Adipose tissue (tissue), 3 donors: Measurements from ENCODE around the gene WDR45B. TPM values are rescaled to one million over a fixed set of nuclear protein-coding genes. Genes with fewer than 3 reads are reported as not detected.

ENCODE experiments used
- H3K27ac ChIP-seq: one replicate; pipeline ENCODE4 v1.5.1; 2013; ENCODE audit warnings: low read depth, low read length
- WGBS, 3 donors: extraction: QIAGEN DNeasy Blood & Tissue Kit; methylation state at CpG; one replicate each; pipeline ENCODE4 v1.1.7; 2013; 5-methylcytosine and 5-hydroxymethylcytosine counted together
- polyA plus RNA-seq, 3 donors: library from polyadenylated mRNA; stranded (reverse); fragments of 200-250 nt; gene quantifications; one replicate each; pipeline ENCODE4 v1.2.3, GENCODE V29; 2013
- donor health status: healthy with polysubstance abuse.
- donor health status: Bipolar disorder and iron deficiency.
- donor health status: healthy.

WDR45B gene
- polyA plus RNA-seq, 3 donors, result 53.3 to 71.9 (median 65.0) TPM

- WGBS, 3 donors, result 92 to 94% (median 94%) methylated on average over 14 of the region's 14 CpGs
- H3K27ac ChIP-seq, result no peak overlapping the region
These were observed 6.2 kb downstream of the WDR45B start for GRCh38 chr17:82642022-82642421.

- 69 to 92% (median 84%) methylated on average over 5 of the region's 5 CpGs for WGBS, 3 donors
- H3K27ac ChIP-seq, result no peak overlapping the region
These were observed 8.2 kb downstream of the WDR45B start for GRCh38 chr17:82640036-82640435.

DNA sequence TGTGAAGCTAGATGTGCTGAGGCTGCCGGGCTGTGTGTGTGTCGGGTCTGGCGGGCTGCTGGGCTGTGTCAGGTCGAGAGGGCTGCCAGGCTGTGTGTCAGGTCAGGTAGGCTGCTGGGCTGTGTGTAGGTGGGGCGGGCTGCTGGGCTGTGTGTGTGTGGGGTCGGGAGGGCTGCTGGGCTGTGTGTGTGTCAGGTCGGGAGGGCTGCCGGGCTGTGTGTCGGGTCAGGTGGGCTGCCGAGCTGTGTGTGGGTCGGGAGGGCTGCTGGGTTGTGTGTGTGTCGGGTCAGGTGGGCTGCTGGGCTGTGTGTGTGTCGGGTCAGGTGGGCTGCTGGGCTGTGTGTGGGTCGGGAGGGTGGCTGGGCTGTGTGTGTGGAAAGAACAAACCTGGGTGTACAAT is 8.6 kb downstream of the WDR45B start:
- no peak overlapping the region for H3K27ac ChIP-seq
- 82 to 89% (median 85%) methylated on average over 14 of the region's 14 CpGs for WGBS, 3 donors

DNA sequence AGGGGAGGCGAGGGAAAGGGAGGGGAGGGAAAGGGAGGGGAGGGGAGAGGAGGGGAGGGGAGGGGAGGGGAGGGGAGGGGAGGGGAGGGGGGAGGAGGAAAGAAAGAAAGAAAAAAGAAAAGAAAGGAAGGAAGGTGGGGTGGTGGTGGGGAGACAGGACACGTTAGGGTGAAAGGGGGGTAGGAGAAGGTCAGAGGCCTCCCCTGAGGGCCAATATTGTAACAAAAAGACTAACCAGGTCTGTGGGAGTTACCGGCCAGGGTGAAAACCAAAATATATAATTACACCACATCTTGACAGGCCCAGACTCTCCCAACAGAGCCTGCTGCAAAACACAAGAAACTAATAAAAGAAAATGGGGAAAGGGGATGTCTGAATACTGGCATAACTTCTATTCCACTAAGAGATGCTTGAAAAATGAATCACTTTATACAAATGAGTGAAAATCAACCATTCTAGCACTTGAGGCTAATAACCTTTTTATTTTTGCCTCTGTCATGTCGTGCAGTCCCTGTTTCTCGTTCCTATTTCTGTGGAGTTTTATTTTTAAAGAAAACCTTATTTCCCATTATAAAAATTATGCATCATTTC is 10.0 kb downstream of the WDR45B start:
- no peak overlapping the region for H3K27ac ChIP-seq
- 75 to 86% (median 78%) methylated on average over 4 of the region's 5 CpGs for WGBS, 3 donors

GRCh38 chr17:82636626-82637598 is 11.3 kb downstream of the WDR45B start:
- H3K27ac ChIP-seq, result no peak overlapping the region
- WGBS, 3 donors, result 50 to 88% (median 86%) methylated on average over 16 of the region's 16 CpGs

DNA sequence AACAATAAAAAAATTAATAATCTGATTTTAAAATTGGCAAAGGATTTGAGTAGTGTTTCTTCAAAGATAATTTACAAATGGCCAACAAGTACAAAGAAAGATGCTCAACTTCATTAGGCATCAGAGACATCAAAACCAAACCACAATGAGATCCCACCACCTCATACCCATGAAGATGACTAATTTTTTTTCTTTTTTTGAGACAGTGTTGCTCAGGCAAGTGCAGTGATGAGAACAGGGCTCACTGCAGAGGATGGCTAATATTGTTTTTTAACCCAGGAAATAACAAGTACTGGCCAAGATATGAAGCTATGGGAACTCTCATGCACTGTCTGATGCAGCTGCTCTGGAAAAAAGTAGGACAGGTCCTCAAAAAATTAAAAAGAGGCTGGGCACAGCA is 14.9 kb downstream of the WDR45B start:
- no peak overlapping the region for H3K27ac ChIP-seq

- WGBS, 3 donors, result 64 to 91% (median 84%) methylated on average over 8 of the region's 8 CpGs
- H3K27ac ChIP-seq, result no peak overlapping the region
These were observed 15.8 kb downstream of the WDR45B start for GRCh38 chr17:82632451-82632850.

DNA sequence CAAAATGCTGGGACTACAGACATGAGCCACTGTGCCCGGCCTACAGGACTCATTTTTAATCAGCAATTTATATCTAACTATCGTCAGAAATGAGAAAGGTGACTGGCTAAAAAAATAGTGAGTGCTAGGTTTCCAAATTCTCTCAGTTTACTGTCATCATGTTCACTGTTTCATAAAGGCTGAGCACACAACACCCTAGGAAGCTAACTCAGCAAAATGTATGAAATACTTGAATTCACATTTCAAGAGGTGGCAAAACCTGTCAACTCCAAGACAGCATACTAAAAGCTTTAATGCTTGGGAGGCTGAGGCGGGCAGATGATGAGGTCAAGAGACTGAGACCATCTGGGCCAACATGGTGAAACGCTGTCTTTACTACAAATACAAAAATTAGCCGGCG is 16.7 kb downstream of the WDR45B start:
- 63 to 86% (median 85%) methylated on average over 6 of the region's 6 CpGs for WGBS, 3 donors
- H3K27ac ChIP-seq, result no peak overlapping the region

DNA sequence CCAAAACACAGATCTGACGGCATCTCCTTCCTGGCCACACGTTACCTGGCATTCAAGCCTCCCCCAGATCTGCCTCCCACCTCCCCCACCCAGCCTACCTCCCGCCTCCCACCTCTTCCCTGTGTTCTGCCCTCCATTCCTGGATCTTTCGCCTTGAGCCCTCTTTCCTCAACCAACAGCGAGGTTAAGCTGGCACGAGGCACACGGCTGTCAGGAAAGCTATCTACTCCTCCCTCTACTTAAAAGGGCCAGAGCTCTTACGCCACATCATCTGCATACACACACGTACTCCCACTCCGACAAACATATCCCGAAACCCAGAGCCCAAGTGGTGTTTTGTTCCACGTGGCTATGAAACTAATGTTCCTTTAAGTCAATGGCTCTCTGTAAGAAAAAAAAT is 18.0 kb downstream of the WDR45B start:
- whole genome bisulfite sequencing, 3 donors, result 82 to 86% (median 84%) methylated on average over 12 of the region's 12 CpGs
- no peak overlapping the region for H3K27ac ChIP-seq

- WGBS, 3 donors, result 74 to 80% (median 76%) methylated on average over 8 of the region's 8 CpGs
These were observed 18.5 kb downstream of the WDR45B start for GRCh38 chr17:82629748-82630147.

GRCh38 chr17:82627405-82627804 is 20.8 kb downstream of the WDR45B start:
- 87 to 90% (median 89%) methylated on average over 21 of the region's 21 CpGs for WGBS, 3 donors

More at GRCh38 chr17:82629748-82630147, 18.5 kb downstream of the WDR45B start:
- H3K27ac ChIP-seq, result no peak overlapping the region

DNA sequence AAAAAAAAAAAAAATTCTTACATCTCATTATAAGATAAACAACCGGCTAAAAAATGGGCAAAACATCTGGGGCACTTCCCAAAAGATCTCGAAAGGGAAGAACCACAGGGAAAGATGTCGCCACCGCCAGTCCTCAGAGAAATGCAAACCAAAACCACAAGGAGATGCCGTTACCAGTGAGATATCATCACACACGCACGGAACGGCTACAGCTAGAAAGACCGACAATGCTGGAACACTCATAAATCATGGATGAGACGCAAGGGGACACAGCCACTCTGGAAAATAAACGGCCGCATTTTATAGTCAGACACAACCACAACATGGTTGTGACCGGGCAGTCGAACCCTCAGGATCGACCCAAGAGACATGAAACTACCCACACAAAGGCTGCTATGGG is 24.5 kb downstream of the WDR45B start:
- 58 to 85% (median 67%) methylated on average over 15 of the region's 15 CpGs for WGBS, 3 donors
- no peak overlapping the region for H3K27ac ChIP-seq

More at GRCh38 chr17:82627405-82627804, 20.8 kb downstream of the WDR45B start:
- no peak overlapping the region for H3K27ac ChIP-seq

DNA sequence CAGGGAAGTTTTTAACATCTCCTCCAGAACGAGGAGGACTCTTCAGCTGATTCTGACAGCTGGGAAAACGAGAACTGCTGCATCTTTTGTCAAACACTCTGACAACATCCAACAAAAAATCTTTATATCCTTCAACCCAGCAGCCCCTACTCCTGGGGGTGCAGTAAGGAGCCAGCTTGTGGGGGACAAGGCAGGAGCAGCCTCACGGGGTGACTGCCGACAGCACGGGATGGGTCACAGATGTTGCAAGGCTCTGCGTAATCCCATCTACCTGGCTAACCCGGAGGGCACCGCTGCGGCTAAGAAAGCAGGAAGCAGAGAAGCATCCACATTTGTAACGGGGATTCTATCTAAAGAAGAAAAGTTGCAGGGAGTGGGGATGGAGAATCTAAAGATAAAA is 28.6 kb downstream of the WDR45B start:
- WGBS, 3 donors, result 75 to 89% (median 81%) methylated on average over 10 of the region's 10 CpGs
- H3K27ac ChIP-seq, result no peak overlapping the region

DNA sequence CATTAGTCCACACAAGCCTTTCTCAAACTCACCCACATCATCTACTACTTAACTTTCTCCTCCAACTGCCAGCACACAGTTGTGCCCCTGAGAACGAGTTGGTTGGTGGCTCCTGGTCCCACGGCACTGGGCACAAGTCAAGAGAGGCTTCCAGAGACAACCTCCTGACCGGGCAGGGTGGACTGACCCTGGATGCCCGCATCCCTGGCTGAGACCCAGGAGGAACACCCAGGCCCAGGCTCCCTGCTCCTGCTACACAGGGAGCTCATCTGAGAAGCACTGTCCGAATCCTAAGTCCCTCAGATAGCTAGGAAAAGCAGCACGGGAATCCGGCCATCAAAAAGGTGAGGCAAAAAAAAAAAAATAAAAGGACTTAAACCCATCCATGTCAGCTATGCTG is 29.0 kb downstream of the WDR45B start:
- WGBS, 3 donors, result 88 to 91% (median 90%) methylated on average over 7 of the region's 7 CpGs
- no peak overlapping the region for H3K27ac ChIP-seq

- 85 to 87% (median 85%) methylated on average over 22 of the region's 22 CpGs for WGBS, 3 donors
- H3K27ac ChIP-seq, result no peak overlapping the region
These were observed 32.1 kb downstream of the WDR45B start for GRCh38 chr17:82616021-82616711.

GRCh38 chr17:82615084-82616020 is 32.9 kb downstream of the WDR45B start:
- no peak overlapping the region for H3K27ac ChIP-seq
- WGBS, 3 donors, result 90 to 93% (median 91%) methylated on average over 45 of the region's 45 CpGs

- WGBS, 3 donors, result 81 to 94% (median 90%) methylated on average over 9 to 21 of the region's 22 CpGs
These were observed 34.1 kb downstream of the WDR45B start for GRCh38 chr17:82614095-82614631.

More at GRCh38 chr17:82614095-82614631, 34.1 kb downstream of the WDR45B start:
- H3K27ac ChIP-seq, result no peak overlapping the region
